Measurements from ENCODE around the gene SLCO4C1. TPM values are rescaled to one million over a fixed set of nuclear protein-coding genes. Genes with fewer than 3 reads are reported as not detected.

Gene SLCO4C1
- total and polyA plus RNA-seq, 2 donors, result 0.75 to 1.0 TPM

DNA sequence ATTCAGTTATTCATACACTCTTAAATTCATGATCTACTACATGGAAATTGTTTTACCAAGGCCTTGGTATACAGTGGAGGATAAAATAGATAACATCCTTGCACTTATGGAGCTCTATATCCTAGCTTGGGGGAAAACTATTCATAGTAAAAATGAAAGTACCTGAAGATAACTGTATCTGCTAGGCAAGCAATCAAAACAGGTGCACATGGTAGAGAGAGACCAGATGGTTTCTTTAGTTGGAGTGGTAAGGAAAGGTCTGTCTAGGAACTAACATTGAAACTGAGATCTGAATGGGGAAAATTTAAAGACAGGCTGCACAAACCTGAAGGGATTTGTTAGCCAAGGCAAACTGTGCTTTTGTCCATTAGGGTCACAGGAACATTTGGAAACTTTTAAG, 11.1 kb upstream of the SLCO4C1 start:
- DNase-seq (ENCODE audit: low read depth in 6 of 9, low spot score in 9 of 9), result no peak
- Histone ChIP-seq H3K4me3 (ENCODE audit: low read length in 2 of 2) (no peak overlapping the region), H3K27ac (ENCODE audit: low read depth in 1 of 2, low read length in 1 of 2) (no peak overlapping the region), H3K9me3 (ENCODE audit: control insufficient read depth in 2 of 2, insufficient read depth in 1 of 2, low read length in 1 of 2) (no peaks in the 10 kb centered on the region), H3K27me3 (ENCODE audit: control insufficient read depth in 2 of 2, insufficient read depth in 1 of 2, low read length in 1 of 2) (no peaks in the 10 kb centered on the region), H3K4me1 (ENCODE audit: control insufficient read depth in 2 of 2, insufficient read depth in 2 of 2, low read length in 2 of 2) (no peaks in the 10 kb centered on the region), H3K36me3 (ENCODE audit: control insufficient read depth in 2 of 2, insufficient read depth in 2 of 2, low read length in 1 of 2) (no peaks in the 10 kb centered on the region)

DNA sequence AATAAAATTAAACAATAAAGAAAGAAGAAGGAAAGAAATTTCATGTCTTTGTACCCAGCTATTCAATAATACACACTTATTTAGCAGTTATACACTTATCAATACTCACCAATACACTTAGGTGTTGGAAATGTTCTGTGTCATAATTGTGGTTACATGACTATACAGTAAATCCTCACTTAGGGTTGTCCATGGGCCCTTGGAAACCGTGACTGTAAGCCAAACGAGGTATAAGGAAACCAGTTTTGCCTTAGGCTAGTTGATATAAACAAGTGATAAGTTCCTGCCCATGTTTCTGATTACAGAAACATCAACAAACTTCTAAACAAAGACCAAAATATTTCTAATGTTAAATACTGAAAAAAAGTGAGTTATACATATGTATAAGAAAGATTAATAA, 10.0 kb upstream of the SLCO4C1 start:
- H3K36me3 ChIP-seq (ENCODE audit: control insufficient read depth in 2 of 2, insufficient read depth in 2 of 2, low read length in 1 of 2), result no peaks in the 10 kb centered on the region
- no peak overlapping the region for H3K4me3 ChIP-seq (ENCODE audit: low read length in 2 of 2)
- H3K4me1 ChIP-seq (ENCODE audit: control insufficient read depth in 2 of 2, insufficient read depth in 2 of 2, low read length in 2 of 2), result no peaks in the 10 kb centered on the region
- H3K27me3 ChIP-seq (ENCODE audit: control insufficient read depth in 2 of 2, insufficient read depth in 1 of 2, low read length in 1 of 2), result no peaks in the 10 kb centered on the region
- 85% methylated on average over 2 of the region's 2 CpGs for WGBS
- no peak overlapping the region for H3K27ac ChIP-seq (ENCODE audit: low read depth in 1 of 2, low read length in 1 of 2)
- H3K9me3 ChIP-seq (ENCODE audit: control insufficient read depth in 2 of 2, insufficient read depth in 1 of 2, low read length in 1 of 2), result no peaks in the 10 kb centered on the region
- no peak for DNase-seq (ENCODE audit: low read depth in 6 of 9, low spot score in 9 of 9)

DNA sequence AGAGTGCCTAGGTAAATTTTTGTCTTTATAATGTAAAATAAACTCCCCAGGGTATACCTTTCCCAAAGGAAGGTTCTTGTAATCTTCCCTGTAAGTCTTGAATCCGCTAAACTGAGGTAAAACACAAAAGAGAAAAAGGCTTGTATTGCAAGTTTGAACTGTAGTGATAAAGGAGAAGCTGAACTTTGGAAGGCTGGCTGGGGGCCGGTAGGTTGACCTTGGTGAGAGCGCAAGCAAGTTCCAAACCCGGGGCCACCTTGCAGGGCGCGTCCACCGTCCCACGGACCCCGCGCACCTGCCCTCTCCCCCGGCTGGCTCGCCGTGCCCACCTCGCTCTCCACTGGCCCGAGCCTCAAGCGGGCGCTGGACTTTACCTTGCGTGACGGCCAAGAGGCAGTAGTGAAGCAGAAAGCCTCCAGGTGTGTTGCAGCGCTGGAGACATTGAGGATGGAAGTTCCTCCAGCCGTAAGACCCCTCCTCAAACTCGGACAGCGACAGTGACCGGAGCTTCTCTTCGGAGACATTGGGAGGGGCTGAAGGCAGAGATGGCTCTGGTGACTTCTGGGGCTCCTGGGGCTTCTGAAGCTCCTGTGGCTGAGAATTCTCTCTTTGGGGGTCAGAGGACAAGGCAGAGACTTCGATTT, 428 bp downstream of the SLCO4C1 start:
- peaks cover 7 to 11% of the 10 kb centered on the region in 2 donors for H3K4me1 ChIP-seq (ENCODE audit: control insufficient read depth in 2 of 2, insufficient read depth in 2 of 2, low read length in 2 of 2)
- H3K27ac ChIP-seq (ENCODE audit: low read depth in 1 of 2, low read length in 1 of 2), result peak overlapping the region; percentile 15 to 79
- 4% methylated on average over 26 of the region's 26 CpGs for WGBS
- peaks cover 0 to 3% of the 10 kb centered on the region in 2 donors for H3K27me3 ChIP-seq (ENCODE audit: control insufficient read depth in 2 of 2, insufficient read depth in 1 of 2, low read length in 1 of 2)
- H3K4me3 ChIP-seq (ENCODE audit: low read length in 2 of 2), result peak overlapping the region; percentile 51 to 61
- peaks cover 0 to 5% of the 10 kb centered on the region in 2 donors for H3K9me3 ChIP-seq (ENCODE audit: control insufficient read depth in 2 of 2, insufficient read depth in 1 of 2, low read length in 1 of 2)
- DNase-seq (ENCODE audit: low read depth in 6 of 9, low spot score in 9 of 9), result peak in 3 of 9 donors; percentile 2 to 11 (median 3)
- H3K36me3 ChIP-seq (ENCODE audit: control insufficient read depth in 2 of 2, insufficient read depth in 2 of 2, low read length in 1 of 2), result no peaks in the 10 kb centered on the region

DNA sequence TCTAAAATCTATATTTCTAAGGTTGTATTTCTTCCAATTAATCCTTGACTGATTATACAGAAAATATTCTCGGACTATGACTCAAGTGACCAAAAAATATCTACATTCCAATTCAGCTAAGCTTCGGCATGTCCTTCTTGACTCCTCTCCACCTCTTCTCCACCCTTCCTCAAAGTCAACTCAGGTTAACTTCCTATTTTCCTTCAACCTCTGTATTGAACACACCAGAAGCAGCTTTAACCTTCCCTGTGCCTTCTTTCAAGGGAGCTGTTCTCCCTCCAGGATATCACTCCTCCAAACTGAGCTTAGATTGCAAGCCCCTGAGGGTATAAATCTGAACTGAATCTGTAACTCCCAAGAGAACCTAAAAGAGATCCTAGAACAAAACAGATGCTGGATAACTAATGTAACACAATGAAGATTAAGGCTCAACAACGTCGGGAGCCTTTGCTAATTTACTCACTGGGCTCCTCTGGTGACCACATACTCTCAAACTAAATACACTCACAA, 1.1 kb downstream of the SLCO4C1 start:
- Histone ChIP-seq H3K9me3 (ENCODE audit: control insufficient read depth in 2 of 2, insufficient read depth in 1 of 2, low read length in 1 of 2) (peaks cover 0 to 5% of the 10 kb centered on the region in 2 donors), H3K4me3 (ENCODE audit: low read length in 2 of 2) (peak overlapping the region in 1 of 2 donors; percentile 61), H3K27ac (ENCODE audit: low read depth in 1 of 2, low read length in 1 of 2) (no peak overlapping the region), H3K4me1 (ENCODE audit: control insufficient read depth in 2 of 2, insufficient read depth in 2 of 2, low read length in 2 of 2) (peaks cover 7 to 11% of the 10 kb centered on the region in 2 donors), H3K36me3 (ENCODE audit: control insufficient read depth in 2 of 2, insufficient read depth in 2 of 2, low read length in 1 of 2) (no peaks in the 10 kb centered on the region), H3K27me3 (ENCODE audit: control insufficient read depth in 2 of 2, insufficient read depth in 1 of 2, low read length in 1 of 2) (peaks cover 0 to 3% of the 10 kb centered on the region in 2 donors)
- 86% methylated on average over 4 of the region's 4 CpGs for WGBS
- no peak for DNase-seq (ENCODE audit: low read depth in 6 of 9, low spot score in 9 of 9)

GRCh38 chr5:102290004-102290403, 6.1 kb downstream of the SLCO4C1 start:
- no peak overlapping the region for H3K4me3 ChIP-seq (ENCODE audit: low read length in 2 of 2)
- peak in 1 of 9 donors; percentile 7 for DNase-seq (ENCODE audit: low read depth in 6 of 9, low spot score in 9 of 9)
- peaks cover 0 to 3% of the 10 kb centered on the region in 2 donors for H3K4me1 ChIP-seq (ENCODE audit: control insufficient read depth in 2 of 2, insufficient read depth in 2 of 2, low read length in 2 of 2)
- WGBS, result over 99% methylated on average over 3 of the region's 3 CpGs
- H3K36me3 ChIP-seq (ENCODE audit: control insufficient read depth in 2 of 2, insufficient read depth in 2 of 2, low read length in 1 of 2), result no peaks in the 10 kb centered on the region
- no peaks in the 10 kb centered on the region for H3K27me3 ChIP-seq (ENCODE audit: control insufficient read depth in 2 of 2, insufficient read depth in 1 of 2, low read length in 1 of 2)
- no peak overlapping the region for H3K27ac ChIP-seq (ENCODE audit: low read depth in 1 of 2, low read length in 1 of 2)
- no peaks in the 10 kb centered on the region for H3K9me3 ChIP-seq (ENCODE audit: control insufficient read depth in 2 of 2, insufficient read depth in 1 of 2, low read length in 1 of 2)

GRCh38 chr5:102289251-102289899, 6.7 kb downstream of the SLCO4C1 start:
- Histone ChIP-seq H3K4me1 (ENCODE audit: control insufficient read depth in 2 of 2, insufficient read depth in 2 of 2, low read length in 2 of 2) (peaks cover 0 to 3% of the 10 kb centered on the region in 2 donors), H3K27ac (ENCODE audit: low read depth in 1 of 2, low read length in 1 of 2) (no peak overlapping the region), H3K9me3 (ENCODE audit: control insufficient read depth in 2 of 2, insufficient read depth in 1 of 2, low read length in 1 of 2) (no peaks in the 10 kb centered on the region), H3K4me3 (ENCODE audit: low read length in 2 of 2) (no peak overlapping the region), H3K36me3 (ENCODE audit: control insufficient read depth in 2 of 2, insufficient read depth in 2 of 2, low read length in 1 of 2) (no peaks in the 10 kb centered on the region), H3K27me3 (ENCODE audit: control insufficient read depth in 2 of 2, insufficient read depth in 1 of 2, low read length in 1 of 2) (no peaks in the 10 kb centered on the region)
- 94% methylated on average over 6 of the region's 6 CpGs for WGBS
- DNase-seq (ENCODE audit: low read depth in 6 of 9, low spot score in 9 of 9), result no peak

GRCh38 chr5:102288630-102289029, 7.5 kb downstream of the SLCO4C1 start:
- Histone ChIP-seq H3K27me3 (ENCODE audit: control insufficient read depth in 2 of 2, insufficient read depth in 1 of 2, low read length in 1 of 2) (no peaks in the 10 kb centered on the region), H3K36me3 (ENCODE audit: control insufficient read depth in 2 of 2, insufficient read depth in 2 of 2, low read length in 1 of 2) (no peaks in the 10 kb centered on the region), H3K4me1 (ENCODE audit: control insufficient read depth in 2 of 2, insufficient read depth in 2 of 2, low read length in 2 of 2) (no peaks in the 10 kb centered on the region), H3K9me3 (ENCODE audit: control insufficient read depth in 2 of 2, insufficient read depth in 1 of 2, low read length in 1 of 2) (no peaks in the 10 kb centered on the region), H3K4me3 (ENCODE audit: low read length in 2 of 2) (no peak overlapping the region), H3K27ac (ENCODE audit: low read depth in 1 of 2, low read length in 1 of 2) (no peak overlapping the region)
- 95% methylated on average over 1 of the region's 1 CpG for WGBS
- no peak for DNase-seq (ENCODE audit: low read depth in 6 of 9, low spot score in 9 of 9)

- H3K4me3 ChIP-seq (ENCODE audit: low read length in 2 of 2), result no peak overlapping the region
- H3K4me1 ChIP-seq (ENCODE audit: control insufficient read depth in 2 of 2, insufficient read depth in 2 of 2, low read length in 2 of 2), result no peaks in the 10 kb centered on the region
- no peak overlapping the region for H3K27ac ChIP-seq (ENCODE audit: low read depth in 1 of 2, low read length in 1 of 2)
Measured at GRCh38 chr5:102286476-102286875, 9.6 kb downstream of the SLCO4C1 start.

DNA sequence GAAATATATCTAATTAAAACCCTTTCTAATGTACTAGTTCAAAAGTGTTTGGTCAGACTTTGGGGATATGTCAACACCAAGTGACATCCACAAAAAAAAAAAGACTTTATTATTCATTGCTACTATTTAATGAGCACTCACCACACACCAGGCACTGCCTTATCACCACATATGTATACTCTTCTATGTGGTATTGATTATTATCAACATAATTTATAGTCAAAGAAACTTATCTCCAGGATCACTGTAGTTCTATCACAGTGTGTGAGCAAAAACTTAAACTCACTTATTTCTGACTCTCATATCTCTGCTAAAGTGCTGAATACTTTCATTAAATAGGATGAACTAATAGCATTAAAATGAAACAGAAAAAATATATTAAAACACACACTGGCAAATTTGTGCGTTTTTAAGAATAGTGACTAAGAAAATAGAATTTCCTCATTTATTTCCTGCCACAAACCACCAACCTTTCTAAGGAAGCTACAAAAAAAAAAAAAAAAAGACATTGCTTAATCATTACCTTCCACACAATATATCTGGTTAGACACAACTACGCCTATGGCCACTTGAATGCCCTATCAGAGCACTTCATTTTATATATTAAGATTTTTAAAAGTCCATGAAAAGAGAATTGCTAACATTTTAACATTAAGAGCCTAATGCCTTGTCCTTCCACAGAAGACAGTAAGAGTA, 12.8 kb downstream of the SLCO4C1 start:
- no peak for DNase-seq (ENCODE audit: low read depth in 6 of 9, low spot score in 9 of 9)
- Histone ChIP-seq H3K9me3 (ENCODE audit: control insufficient read depth in 2 of 2, insufficient read depth in 1 of 2, low read length in 1 of 2) (no peaks in the 10 kb centered on the region), H3K4me1 (ENCODE audit: control insufficient read depth in 2 of 2, insufficient read depth in 2 of 2, low read length in 2 of 2) (no peaks in the 10 kb centered on the region), H3K27ac (ENCODE audit: low read depth in 1 of 2, low read length in 1 of 2) (no peak overlapping the region), H3K27me3 (ENCODE audit: control insufficient read depth in 2 of 2, insufficient read depth in 1 of 2, low read length in 1 of 2) (no peaks in the 10 kb centered on the region), H3K36me3 (ENCODE audit: control insufficient read depth in 2 of 2, insufficient read depth in 2 of 2, low read length in 1 of 2) (no peaks in the 10 kb centered on the region), H3K4me3 (ENCODE audit: low read length in 2 of 2) (no peak overlapping the region)
- WGBS, result 13% methylated on average over 2 of the region's 2 CpGs

More at GRCh38 chr5:102286476-102286875, 9.6 kb downstream of the SLCO4C1 start:
- DNase-seq (ENCODE audit: low read depth in 6 of 9, low spot score in 9 of 9), result no peak
- no peaks in the 10 kb centered on the region for H3K36me3 ChIP-seq (ENCODE audit: control insufficient read depth in 2 of 2, insufficient read depth in 2 of 2, low read length in 1 of 2)
- no peaks in the 10 kb centered on the region for H3K27me3 ChIP-seq (ENCODE audit: control insufficient read depth in 2 of 2, insufficient read depth in 1 of 2, low read length in 1 of 2)
- H3K9me3 ChIP-seq (ENCODE audit: control insufficient read depth in 2 of 2, insufficient read depth in 1 of 2, low read length in 1 of 2), result no peaks in the 10 kb centered on the region
- WGBS, result 87% methylated on average over 2 of the region's 2 CpGs
